ENCODE data around the gene SPDYE6.

The SPDYE6 gene

DNA sequence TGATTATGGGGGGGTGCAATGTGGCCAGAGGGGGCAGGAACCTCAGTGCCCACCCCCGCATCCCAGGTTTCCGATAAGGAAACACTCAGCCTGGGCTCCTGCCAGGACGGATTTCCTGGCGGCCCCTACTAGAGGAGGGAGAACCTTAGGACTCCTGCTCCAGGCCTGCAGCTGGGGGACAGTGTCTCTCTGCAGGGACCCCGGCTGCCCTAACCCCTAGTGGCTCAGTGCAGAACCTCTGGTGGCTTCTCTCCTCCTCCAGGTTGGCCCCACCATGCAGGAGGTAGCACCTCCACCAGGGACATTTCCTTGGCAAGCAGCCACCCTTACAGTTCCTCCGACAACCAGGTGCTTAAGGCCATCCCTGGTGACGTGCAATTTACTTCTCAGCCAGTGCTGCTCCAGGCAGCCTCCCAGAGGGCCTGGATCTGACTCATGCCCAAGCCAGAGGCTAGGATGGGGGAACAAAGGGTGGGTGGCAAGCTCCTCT lies 37.7 kb downstream of the SPDYE6 start:
- peaks cover 6% of the 10 kb centered on the region; the same call in 1 of the 2 replicates for H3K36me3 ChIP-seq (replicated peaks; ENCODE audit: insufficient read depth, low read length)

DNA sequence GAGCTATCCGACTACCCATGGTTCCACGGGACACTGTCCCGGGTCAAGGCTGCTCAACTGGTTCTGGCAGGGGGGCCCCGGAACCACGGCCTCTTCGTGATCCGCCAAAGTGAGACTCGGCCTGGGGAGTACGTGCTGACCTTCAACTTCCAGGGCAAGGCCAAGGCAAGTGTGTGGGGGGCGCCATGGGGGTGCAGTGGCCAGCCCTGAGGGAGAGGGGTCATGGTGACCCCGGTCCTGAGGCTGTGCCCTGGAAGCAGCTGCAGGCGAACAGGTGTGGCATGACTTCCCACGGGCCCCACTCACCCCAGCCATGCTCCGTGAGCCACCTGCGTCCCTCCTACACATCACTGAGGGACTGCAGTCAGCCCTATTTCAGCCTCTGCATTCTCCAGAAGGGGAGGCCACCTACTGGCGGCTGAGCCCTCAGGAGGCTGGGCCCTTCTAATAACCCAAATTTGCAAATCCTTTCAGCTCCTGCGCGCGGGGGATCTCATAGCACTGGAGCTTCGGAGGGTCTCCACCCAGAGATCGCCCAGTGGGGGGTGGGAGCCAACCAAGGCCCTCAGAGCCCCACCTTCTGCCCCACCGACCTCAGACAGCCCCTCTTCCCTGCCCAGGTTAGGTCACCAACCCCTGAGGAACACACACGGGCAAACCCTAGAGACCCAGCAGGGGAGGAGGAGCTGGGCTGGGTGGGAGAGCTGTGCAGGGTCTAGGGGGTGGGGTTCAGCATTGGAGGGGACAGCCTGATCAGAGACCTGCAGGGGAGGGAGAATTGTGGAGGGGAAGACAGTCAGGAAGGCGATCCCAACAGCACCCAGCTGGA lies 38.8 kb downstream of the SPDYE6 start:
- Histone ChIP-seq H3K9me2 (replicated peaks; ENCODE audit: insufficient read depth, low read length) (no peaks in the 10 kb centered on the region), H3F3A (ENCODE audit: insufficient read depth, low read length) (0 out of 2 replicates have a peak, but pooled peaks cover 5% of the 10 kb centered on the region), H3K36me3 (replicated peaks; ENCODE audit: insufficient read depth, low read length) (peaks cover 6% of the 10 kb centered on the region; the same call in 1 of the 2 replicates), H3K9me3 (replicated peaks; ENCODE audit: insufficient read depth, low read length) (no peaks in the 10 kb centered on the region), H3K27ac (ENCODE audit: low read length) (no peak overlapping the region), H3K4me1 (ENCODE audit: low read length) (no peaks in the 10 kb centered on the region), H3K27me3 (replicated peaks; ENCODE audit: insufficient read depth, low read length) (no peaks in the 10 kb centered on the region), H3K4me2 (ENCODE audit: low read depth, low read length) (no peak overlapping the region), H4K20me1 (ENCODE audit: insufficient read depth, low read length) (no peaks in the 10 kb centered on the region), H3K4me3 (ENCODE audit: low read length) (no peak overlapping the region), H3K9ac (ENCODE audit: low read length) (no peak overlapping the region), H2AFZ (ENCODE audit: low read length) (no peak overlapping the region), H3K79me2 (ENCODE audit: low read length) (peaks cover 12% of the 10 kb centered on the region; the same call in 1 of the 2 replicates)
- DNase-seq: no peak
- TF ChIP-seq EZH2phosphoT487 (IDR thresholded peaks at IDR 0.05; ENCODE audit: low read length) (no peak), EZH2 (optimal IDR thresholded peaks at IDR 0.05; ENCODE audit: low read depth, low read length) (no peak)
- TF ChIP-seq, protein P1, sequence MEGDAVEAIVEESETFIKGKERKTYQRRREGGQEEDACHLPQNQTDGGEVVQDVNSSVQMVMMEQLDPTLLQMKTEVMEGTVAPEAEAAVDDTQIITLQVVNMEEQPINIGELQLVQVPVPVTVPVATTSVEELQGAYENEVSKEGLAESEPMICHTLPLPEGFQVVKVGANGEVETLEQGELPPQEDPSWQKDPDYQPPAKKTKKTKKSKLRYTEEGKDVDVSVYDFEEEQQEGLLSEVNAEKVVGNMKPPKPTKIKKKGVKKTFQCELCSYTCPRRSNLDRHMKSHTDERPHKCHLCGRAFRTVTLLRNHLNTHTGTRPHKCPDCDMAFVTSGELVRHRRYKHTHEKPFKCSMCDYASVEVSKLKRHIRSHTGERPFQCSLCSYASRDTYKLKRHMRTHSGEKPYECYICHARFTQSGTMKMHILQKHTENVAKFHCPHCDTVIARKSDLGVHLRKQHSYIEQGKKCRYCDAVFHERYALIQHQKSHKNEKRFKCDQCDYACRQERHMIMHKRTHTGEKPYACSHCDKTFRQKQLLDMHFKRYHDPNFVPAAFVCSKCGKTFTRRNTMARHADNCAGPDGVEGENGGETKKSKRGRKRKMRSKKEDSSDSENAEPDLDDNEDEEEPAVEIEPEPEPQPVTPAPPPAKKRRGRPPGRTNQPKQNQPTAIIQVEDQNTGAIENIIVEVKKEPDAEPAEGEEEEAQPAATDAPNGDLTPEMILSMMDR (IDR thresholded peaks at IDR 0.05; ENCODE audit: low read length): no peak

More for the DNA sequence above, 37.7 kb downstream of the SPDYE6 start:
- Histone ChIP-seq H2AFZ (ENCODE audit: low read length) (no peak overlapping the region), H3K4me1 (ENCODE audit: low read length) (no peaks in the 10 kb centered on the region), H3K79me2 (ENCODE audit: low read length) (peaks cover 9% of the 10 kb centered on the region; the same call in 1 of the 2 replicates), H3K27ac (ENCODE audit: low read length) (no peak overlapping the region), H3K4me3 (ENCODE audit: low read length) (no peak overlapping the region), H3F3A (ENCODE audit: insufficient read depth, low read length) (0 out of 2 replicates have a peak, but pooled peaks cover 10% of the 10 kb centered on the region), H4K20me1 (ENCODE audit: insufficient read depth, low read length) (no peaks in the 10 kb centered on the region), H3K4me2 (ENCODE audit: low read depth, low read length) (no peak overlapping the region), H3K9me3 (replicated peaks; ENCODE audit: insufficient read depth, low read length) (no peaks in the 10 kb centered on the region), H3K9ac (ENCODE audit: low read length) (no peak overlapping the region), H3K27me3 (replicated peaks; ENCODE audit: insufficient read depth, low read length) (no peaks in the 10 kb centered on the region), H3K9me2 (replicated peaks; ENCODE audit: insufficient read depth, low read length) (no peaks in the 10 kb centered on the region)
- TF ChIP-seq EZH2phosphoT487 (IDR thresholded peaks at IDR 0.05; ENCODE audit: low read length) (no peak), EZH2 (optimal IDR thresholded peaks at IDR 0.05; ENCODE audit: low read depth, low read length) (no peak)
- TF ChIP-seq, protein P1 (IDR thresholded peaks at IDR 0.05; ENCODE audit: low read length): no peak
- DNase-seq: no peak

GRCh38 chr7:102313997-102314780 lies 42.1 kb downstream of the SPDYE6 start:
- Histone ChIP-seq H3K9me3 (replicated peaks; ENCODE audit: insufficient read depth, low read length) (no peaks in the 10 kb centered on the region), H3K9ac (ENCODE audit: low read length) (no peak overlapping the region), H3K4me2 (ENCODE audit: low read depth, low read length) (no peak overlapping the region), H3K79me2 (ENCODE audit: low read length) (peaks cover 27% of the 10 kb centered on the region), H3K4me3 (ENCODE audit: low read length) (no peak overlapping the region), H2AFZ (ENCODE audit: low read length) (no peak overlapping the region), H3K4me1 (ENCODE audit: low read length) (peaks cover 9% of the 10 kb centered on the region), H3F3A (ENCODE audit: insufficient read depth, low read length) (0 out of 2 replicates have a peak, but pooled peaks cover 2% of the 10 kb centered on the region), H3K27ac (ENCODE audit: low read length) (no peak overlapping the region), H3K36me3 (replicated peaks; ENCODE audit: insufficient read depth, low read length) (peaks cover 6% of the 10 kb centered on the region; the same call in 1 of the 2 replicates), H4K20me1 (ENCODE audit: insufficient read depth, low read length) (no peaks in the 10 kb centered on the region), H3K9me2 (replicated peaks; ENCODE audit: insufficient read depth, low read length) (no peaks in the 10 kb centered on the region), H3K27me3 (replicated peaks; ENCODE audit: insufficient read depth, low read length) (no peaks in the 10 kb centered on the region)
- TF ChIP-seq EZH2phosphoT487 (IDR thresholded peaks at IDR 0.05; ENCODE audit: low read length): no peak
- TF ChIP-seq, protein P1 (IDR thresholded peaks at IDR 0.05; ENCODE audit: low read length): no peak
- TF ChIP-seq EZH2 (optimal IDR thresholded peaks at IDR 0.05; ENCODE audit: low read depth, low read length): no peak
- DNase-seq: no peak

Data from MM.1S (cell line).